ENCODE results near the gene BRD2.
"Not testable (repeated sequence)": the region's sequence is repeated elsewhere in the genome, so short reads cannot be mapped to it uniquely, and the experiment has no call there.

The BRD2 gene

GRCh38 chr6:32941214-32941768 is 27.1 kb upstream of the BRD2 start:
- Histone ChIP-seq H3K4me3 (ENCODE audit: low read depth, low read length) (no peak overlapping the region), H3K9ac (ENCODE audit: low read depth, low read length) (no peak overlapping the region), H3K4me1 (ENCODE audit: control insufficient read depth, insufficient read depth, low read length) (peaks cover 6% of the 10 kb centered on the region)

DNA sequence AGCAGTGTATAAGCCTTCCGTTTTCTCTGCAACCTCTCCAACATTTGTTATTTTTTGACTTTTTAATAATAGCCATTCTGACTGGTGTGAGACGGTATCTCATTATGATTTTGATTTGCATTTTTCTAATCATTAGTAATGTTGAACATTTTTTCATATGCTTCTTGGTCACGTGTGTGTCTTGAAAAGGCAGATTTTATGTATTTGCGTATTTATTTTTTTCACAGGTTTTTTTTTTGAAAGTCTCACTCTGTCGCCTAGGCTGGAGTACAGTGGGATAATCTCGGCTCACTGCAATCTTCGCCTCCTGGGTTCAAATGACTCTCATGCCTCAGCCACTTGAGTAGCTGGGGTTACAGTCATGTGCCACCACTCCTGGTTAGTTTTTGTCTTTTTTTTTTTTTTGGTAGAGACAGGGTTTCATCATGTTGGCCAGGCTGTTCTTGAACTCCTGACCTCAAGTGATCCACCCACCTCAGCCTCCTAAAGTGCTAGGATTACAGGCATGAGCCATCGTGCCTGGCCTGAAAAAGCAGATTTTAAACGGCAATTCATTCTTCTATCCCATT is 25.8 kb upstream of the BRD2 start:
- H3K9ac ChIP-seq (ENCODE audit: low read depth, low read length); H3K9me3 ChIP-seq (ENCODE audit: control insufficient read depth, insufficient read depth, low read length); H3K4me3 ChIP-seq (ENCODE audit: low read depth, low read length); H3K4me1 ChIP-seq (ENCODE audit: control insufficient read depth, insufficient read depth, low read length); H3K36me3 ChIP-seq (ENCODE audit: control insufficient read depth, insufficient read depth, low read length); H3K27me3 ChIP-seq (ENCODE audit: control insufficient read depth, insufficient read depth, low read length): not testable (repeated sequence)

More at GRCh38 chr6:32941214-32941768, 27.1 kb upstream of the BRD2 start:
- Histone ChIP-seq H3K9me3 (ENCODE audit: control insufficient read depth, insufficient read depth, low read length) (no peaks in the 10 kb centered on the region), H3K27me3 (ENCODE audit: control insufficient read depth, insufficient read depth, low read length) (no peaks in the 10 kb centered on the region), H3K36me3 (ENCODE audit: control insufficient read depth, insufficient read depth, low read length) (no peaks in the 10 kb centered on the region)

DNA sequence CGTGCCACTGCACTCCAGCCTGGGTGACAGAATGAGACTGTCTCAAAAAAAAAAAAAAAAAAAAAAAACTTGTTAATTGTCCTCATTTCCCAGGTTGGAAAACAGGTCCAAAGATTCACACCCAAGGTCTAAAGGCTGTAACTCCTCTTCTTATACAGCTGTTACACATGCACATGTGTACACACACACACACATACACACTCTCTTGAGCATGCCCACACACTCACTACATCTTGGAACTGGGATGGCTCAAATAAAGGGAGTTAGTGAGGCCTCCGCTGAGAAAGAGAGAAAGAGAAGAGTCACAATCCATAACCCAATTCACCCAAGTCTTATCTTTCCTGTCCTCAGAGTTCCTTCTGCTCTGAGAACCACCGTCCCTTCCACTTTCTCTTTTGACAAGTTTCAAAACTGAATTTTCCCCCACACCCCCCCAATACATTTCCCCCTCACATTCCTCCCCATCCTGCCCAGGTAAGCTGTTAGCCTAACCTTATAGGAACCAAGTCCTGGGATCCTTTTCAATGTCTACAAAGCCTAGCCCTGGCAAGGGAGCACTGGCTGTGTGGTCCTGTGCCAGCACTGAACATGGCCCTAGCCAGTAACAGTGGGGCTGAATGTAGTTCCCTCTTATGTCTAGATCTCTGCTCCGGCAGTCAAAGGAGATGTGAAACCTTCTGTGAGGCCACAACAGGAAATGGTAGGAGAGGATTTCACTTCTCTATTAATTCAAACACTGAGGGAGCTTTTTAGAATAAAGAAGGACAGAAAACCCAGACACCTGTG is 24.3 kb upstream of the BRD2 start:
- H3K4me1 ChIP-seq (ENCODE audit: control insufficient read depth, insufficient read depth, low read length): peaks cover 6% of the 10 kb centered on the region
- no peak overlapping the region for H3K9ac ChIP-seq (ENCODE audit: low read depth, low read length)
- no peaks in the 10 kb centered on the region for H3K9me3 ChIP-seq (ENCODE audit: control insufficient read depth, insufficient read depth, low read length)
- H3K27me3 ChIP-seq (ENCODE audit: control insufficient read depth, insufficient read depth, low read length): no peaks in the 10 kb centered on the region
- H3K4me3 ChIP-seq (ENCODE audit: low read depth, low read length): no peak overlapping the region
- H3K36me3 ChIP-seq (ENCODE audit: control insufficient read depth, insufficient read depth, low read length): no peaks in the 10 kb centered on the region

DNA sequence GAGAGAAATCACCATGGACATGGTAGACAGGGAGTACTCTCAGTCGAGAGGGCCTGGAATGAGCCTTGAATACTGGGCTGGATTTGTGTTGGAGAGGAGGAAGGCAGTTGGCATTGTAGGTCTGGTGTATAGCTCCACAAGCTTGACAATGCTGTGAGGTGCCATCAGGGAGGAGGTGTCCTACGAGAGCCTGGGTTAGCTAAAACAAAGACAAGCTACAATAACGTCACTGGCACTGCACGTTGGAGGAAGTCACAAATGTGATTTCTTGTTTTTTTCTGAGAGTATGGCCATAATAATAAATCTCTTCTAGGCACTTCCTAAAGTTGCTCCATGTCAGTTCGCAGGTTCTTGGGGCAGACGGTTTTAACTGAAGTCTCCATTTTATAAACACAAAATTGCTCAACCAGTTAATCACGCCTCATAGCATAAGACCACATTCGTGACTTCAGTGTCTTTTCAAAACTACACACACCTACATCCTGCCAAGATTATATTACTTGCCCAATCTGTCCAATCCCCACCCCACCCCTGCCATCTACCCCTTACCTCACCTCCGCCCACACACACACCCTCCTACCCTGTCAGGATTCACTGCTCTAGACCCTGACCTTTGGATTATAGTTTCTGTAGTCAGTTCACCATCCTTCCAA is 23.2 kb upstream of the BRD2 start:
- Histone ChIP-seq H3K4me1 (ENCODE audit: control insufficient read depth, insufficient read depth, low read length) (peaks cover 6% of the 10 kb centered on the region), H3K9ac (ENCODE audit: low read depth, low read length) (no peak overlapping the region), H3K4me3 (ENCODE audit: low read depth, low read length) (no peak overlapping the region), H3K27me3 (ENCODE audit: control insufficient read depth, insufficient read depth, low read length) (no peaks in the 10 kb centered on the region), H3K36me3 (ENCODE audit: control insufficient read depth, insufficient read depth, low read length) (no peaks in the 10 kb centered on the region), H3K9me3 (ENCODE audit: control insufficient read depth, insufficient read depth, low read length) (no peaks in the 10 kb centered on the region)

GRCh38 chr6:32945953-32946352 is 22.4 kb upstream of the BRD2 start:
- Histone ChIP-seq H3K4me3 (ENCODE audit: low read depth, low read length) (no peak overlapping the region), H3K4me1 (ENCODE audit: control insufficient read depth, insufficient read depth, low read length) (peaks cover 6% of the 10 kb centered on the region), H3K36me3 (ENCODE audit: control insufficient read depth, insufficient read depth, low read length) (no peaks in the 10 kb centered on the region), H3K9me3 (ENCODE audit: control insufficient read depth, insufficient read depth, low read length) (no peaks in the 10 kb centered on the region), H3K27me3 (ENCODE audit: control insufficient read depth, insufficient read depth, low read length) (no peaks in the 10 kb centered on the region), H3K9ac (ENCODE audit: low read depth, low read length) (no peak overlapping the region)

GRCh38 chr6:32946893-32947292 is 21.5 kb upstream of the BRD2 start:
- no peaks in the 10 kb centered on the region for H3K9me3 ChIP-seq (ENCODE audit: control insufficient read depth, insufficient read depth, low read length)
- no peaks in the 10 kb centered on the region for H3K36me3 ChIP-seq (ENCODE audit: control insufficient read depth, insufficient read depth, low read length)
- no peaks in the 10 kb centered on the region for H3K27me3 ChIP-seq (ENCODE audit: control insufficient read depth, insufficient read depth, low read length)
- H3K4me3 ChIP-seq (ENCODE audit: low read depth, low read length): no peak overlapping the region
- no peak overlapping the region for H3K9ac ChIP-seq (ENCODE audit: low read depth, low read length)
- no peaks in the 10 kb centered on the region for H3K4me1 ChIP-seq (ENCODE audit: control insufficient read depth, insufficient read depth, low read length)

DNA sequence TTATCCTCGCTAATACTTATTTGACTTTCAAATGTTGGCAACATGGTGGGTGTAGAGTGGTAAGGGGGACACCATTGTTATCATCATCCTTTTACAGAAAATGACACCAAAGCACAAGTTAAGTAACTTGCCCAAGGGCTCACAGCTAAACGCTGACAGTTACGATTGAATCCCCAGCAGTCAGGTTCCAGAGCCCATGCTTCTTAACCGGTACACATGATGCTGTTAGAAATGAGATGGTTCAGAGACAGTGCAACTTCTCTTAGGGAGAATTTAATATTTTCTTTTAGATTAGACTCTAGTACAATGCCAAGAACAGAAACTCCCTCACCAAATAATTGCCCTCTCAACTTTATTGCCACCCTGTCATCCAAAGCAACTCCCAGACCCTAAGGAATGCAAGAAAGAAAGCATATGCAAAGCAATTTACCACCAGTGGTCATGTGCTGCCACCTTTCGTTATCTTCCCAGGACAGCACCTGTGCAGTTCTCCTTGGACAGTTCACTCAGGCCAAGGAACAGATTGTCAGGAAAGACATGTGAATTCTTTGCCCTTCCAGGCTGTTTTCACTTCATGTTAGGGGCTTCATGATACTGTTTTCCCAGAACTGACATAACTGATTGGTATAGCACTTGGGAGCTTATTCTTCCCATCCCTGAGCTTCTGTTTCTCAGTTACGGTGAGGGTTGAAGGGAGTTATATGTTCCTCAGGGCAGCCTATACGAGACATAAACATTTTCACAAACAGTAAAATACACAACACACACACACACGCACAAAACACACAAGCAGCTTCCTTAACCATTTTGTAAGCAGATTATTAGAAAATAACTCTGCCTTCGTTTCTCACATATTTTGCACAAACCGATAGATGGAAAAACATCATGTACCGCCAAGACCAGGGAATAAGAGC is 20.6 kb upstream of the BRD2 start:
- Histone ChIP-seq H3K9ac (ENCODE audit: low read depth, low read length) (no peak overlapping the region), H3K4me3 (ENCODE audit: low read depth, low read length) (no peak overlapping the region), H3K4me1 (ENCODE audit: control insufficient read depth, insufficient read depth, low read length) (no peaks in the 10 kb centered on the region)

DNA sequence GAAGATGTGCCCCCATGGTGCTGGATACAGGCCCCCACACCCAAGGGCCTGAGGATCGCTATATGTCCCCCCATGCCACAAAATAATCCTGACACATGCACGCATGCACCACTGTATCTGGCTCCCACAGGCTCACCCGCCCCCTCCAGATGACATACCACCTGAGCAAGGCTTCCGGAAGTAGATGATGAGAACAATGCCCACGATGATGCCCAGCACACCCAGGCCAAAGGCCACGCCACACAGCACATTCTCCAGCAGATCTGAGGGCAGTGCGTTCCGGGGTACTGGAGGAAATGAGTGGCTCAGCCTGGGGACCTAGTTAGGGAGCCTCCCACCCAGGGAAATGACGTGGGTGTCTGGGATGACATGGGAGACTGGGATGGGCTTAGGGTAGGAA is 19.3 kb upstream of the BRD2 start:
- Histone ChIP-seq H3K9ac (ENCODE audit: low read depth, low read length) (no peak overlapping the region), H3K4me1 (ENCODE audit: control insufficient read depth, insufficient read depth, low read length) (peaks cover 5% of the 10 kb centered on the region), H3K27me3 (ENCODE audit: control insufficient read depth, insufficient read depth, low read length) (no peaks in the 10 kb centered on the region), H3K36me3 (ENCODE audit: control insufficient read depth, insufficient read depth, low read length) (no peaks in the 10 kb centered on the region), H3K9me3 (ENCODE audit: control insufficient read depth, insufficient read depth, low read length) (no peaks in the 10 kb centered on the region), H3K4me3 (ENCODE audit: low read depth, low read length) (no peak overlapping the region)

More for the DNA sequence above, 20.6 kb upstream of the BRD2 start:
- Histone ChIP-seq H3K27me3 (ENCODE audit: control insufficient read depth, insufficient read depth, low read length) (no peaks in the 10 kb centered on the region), H3K36me3 (ENCODE audit: control insufficient read depth, insufficient read depth, low read length) (no peaks in the 10 kb centered on the region), H3K9me3 (ENCODE audit: control insufficient read depth, insufficient read depth, low read length) (no peaks in the 10 kb centered on the region)

GRCh38 chr6:32950010-32950409 is 18.4 kb upstream of the BRD2 start:
- Histone ChIP-seq H3K4me3 (ENCODE audit: low read depth, low read length) (no peak overlapping the region), H3K27me3 (ENCODE audit: control insufficient read depth, insufficient read depth, low read length) (no peaks in the 10 kb centered on the region), H3K9me3 (ENCODE audit: control insufficient read depth, insufficient read depth, low read length) (no peaks in the 10 kb centered on the region), H3K4me1 (ENCODE audit: control insufficient read depth, insufficient read depth, low read length) (peaks cover 5% of the 10 kb centered on the region), H3K36me3 (ENCODE audit: control insufficient read depth, insufficient read depth, low read length) (no peaks in the 10 kb centered on the region), H3K9ac (ENCODE audit: low read depth, low read length) (no peak overlapping the region)

DNA sequence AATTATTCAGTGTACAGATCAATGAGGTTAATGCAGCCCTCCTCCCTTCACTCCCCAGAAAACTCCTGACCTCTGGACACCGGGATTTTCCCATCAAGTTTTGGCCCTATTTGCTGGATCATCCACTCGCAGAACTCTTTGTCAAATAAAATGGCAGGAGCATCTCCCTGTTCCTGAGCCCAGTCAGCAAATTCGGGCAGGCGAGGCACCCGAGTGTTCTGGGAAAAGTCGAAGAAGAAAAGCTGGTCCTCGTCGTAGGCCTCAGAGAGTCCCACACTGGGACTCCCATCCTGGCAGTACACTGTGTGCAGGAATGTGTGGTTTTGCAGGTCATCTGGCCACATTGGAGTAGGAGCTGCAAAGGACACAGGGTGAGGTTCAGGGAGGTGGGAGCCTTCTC is 17.9 kb upstream of the BRD2 start:
- Histone ChIP-seq H3K4me1 (ENCODE audit: control insufficient read depth, insufficient read depth, low read length) (peaks cover 5% of the 10 kb centered on the region), H3K9ac (ENCODE audit: low read depth, low read length) (no peak overlapping the region), H3K36me3 (ENCODE audit: control insufficient read depth, insufficient read depth, low read length) (no peaks in the 10 kb centered on the region), H3K9me3 (ENCODE audit: control insufficient read depth, insufficient read depth, low read length) (no peaks in the 10 kb centered on the region), H3K4me3 (ENCODE audit: low read depth, low read length) (no peak overlapping the region), H3K27me3 (ENCODE audit: control insufficient read depth, insufficient read depth, low read length) (no peaks in the 10 kb centered on the region)

All from iPS-15b (cell line).